Measurements from ENCODE around the gene SYT8. TPM values are rescaled to one million over a fixed set of nuclear protein-coding genes. Genes with fewer than 3 reads are reported as not detected.
A peak's percentile ranks its signal among the peaks of the same experiment; 100 is the strongest.

SYT8 gene
- total and polyA plus RNA-seq, 12 donors: not detected

DNA sequence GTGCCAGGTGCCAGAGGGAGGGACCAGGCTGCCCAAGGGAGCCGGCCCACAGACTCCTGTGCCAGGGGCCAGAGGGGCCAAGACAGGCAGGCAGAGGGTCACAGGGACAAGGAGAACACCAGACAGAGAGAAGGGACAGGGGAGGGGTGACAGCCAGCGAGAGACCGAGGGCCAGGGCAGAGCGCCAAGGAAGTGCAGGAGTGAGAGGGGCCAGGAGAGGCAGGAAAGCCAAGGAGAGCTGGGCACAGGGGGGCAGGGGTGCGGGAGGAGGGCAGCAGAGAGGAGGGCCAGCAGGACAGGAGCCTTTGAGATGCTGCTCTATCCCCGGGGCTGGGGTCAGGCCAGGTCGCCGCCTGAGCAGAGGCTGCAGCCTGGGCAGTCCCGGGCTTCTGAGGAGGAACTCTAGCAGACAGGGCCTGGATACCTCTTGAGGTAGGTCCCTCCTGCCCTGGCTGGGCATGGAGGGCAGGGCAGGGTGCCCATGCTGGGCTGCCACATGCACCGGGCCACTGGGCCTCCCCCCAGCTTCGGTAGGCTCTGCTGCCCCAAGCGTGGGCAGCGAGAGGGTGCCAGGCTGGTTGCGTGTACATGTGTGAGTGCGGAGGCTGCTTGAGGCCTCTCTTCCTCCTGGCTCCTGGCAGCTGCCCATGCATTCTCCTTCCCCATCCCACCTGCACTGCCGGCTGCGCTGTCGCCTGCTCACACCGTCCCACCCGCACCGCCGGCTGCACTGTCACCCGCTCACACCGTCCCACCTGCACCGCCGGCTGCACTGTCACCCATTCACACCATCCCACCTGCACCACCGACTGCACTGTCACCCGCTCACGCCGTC is 30.3 kb downstream of the SYT8 start:
- WGBS, 2 donors: 69 to 77% methylated on average over 30 of the region's 30 CpGs
- Histone ChIP-seq H3K9me3 (no peaks in the 10 kb centered on the region), H3K4me3 (peak overlapping the region; percentile 10 to 56 (median 43)), H3K27ac (peak overlapping the region; percentile 55 to 90 (median 84)), H3K36me3 (peaks cover 0 to 4% (median 0%) of the 10 kb centered on the region in 9 donors), H3K27me3 (peaks cover 0 to 12% (median 5%) of the 10 kb centered on the region in 7 donors), H3K4me1 (peaks cover 15 to 66% (median 27%) of the 10 kb centered on the region in 9 donors)
- TF ChIP-seq, protein P1, sequence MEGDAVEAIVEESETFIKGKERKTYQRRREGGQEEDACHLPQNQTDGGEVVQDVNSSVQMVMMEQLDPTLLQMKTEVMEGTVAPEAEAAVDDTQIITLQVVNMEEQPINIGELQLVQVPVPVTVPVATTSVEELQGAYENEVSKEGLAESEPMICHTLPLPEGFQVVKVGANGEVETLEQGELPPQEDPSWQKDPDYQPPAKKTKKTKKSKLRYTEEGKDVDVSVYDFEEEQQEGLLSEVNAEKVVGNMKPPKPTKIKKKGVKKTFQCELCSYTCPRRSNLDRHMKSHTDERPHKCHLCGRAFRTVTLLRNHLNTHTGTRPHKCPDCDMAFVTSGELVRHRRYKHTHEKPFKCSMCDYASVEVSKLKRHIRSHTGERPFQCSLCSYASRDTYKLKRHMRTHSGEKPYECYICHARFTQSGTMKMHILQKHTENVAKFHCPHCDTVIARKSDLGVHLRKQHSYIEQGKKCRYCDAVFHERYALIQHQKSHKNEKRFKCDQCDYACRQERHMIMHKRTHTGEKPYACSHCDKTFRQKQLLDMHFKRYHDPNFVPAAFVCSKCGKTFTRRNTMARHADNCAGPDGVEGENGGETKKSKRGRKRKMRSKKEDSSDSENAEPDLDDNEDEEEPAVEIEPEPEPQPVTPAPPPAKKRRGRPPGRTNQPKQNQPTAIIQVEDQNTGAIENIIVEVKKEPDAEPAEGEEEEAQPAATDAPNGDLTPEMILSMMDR (IDR thresholded peaks at IDR 0.05): no peak
- DNase-seq (peak in 1 of 2 donors; percentile 61), ATAC-seq (peak in 4 of 8 donors; percentile 4 to 16 (median 12))
- intact Hi-C loops (cut with DNase I): no loop called here

DNA sequence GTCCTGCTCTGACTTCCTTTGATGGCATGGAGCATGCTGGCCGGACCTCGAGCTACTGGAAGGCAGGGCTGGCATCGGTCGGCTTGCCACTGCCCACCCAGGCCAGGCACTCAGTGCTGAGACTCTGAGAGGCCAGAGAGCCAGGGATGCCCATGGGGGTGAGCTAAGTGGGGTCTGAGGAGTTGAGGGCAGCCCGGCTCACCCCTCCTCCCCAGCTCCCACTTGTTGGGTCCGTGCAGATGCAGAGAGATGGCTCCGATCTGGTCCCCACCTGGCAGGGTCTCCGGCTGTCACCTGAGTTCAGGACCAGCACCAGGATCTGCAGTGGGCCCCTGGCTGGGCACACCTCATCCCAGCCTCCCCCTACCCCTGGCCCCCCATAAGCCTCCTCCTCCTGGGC is 31.4 kb downstream of the SYT8 start:
- ATAC-seq: no peak
- peaks cover 0 to 4% (median 0%) of the 10 kb centered on the region in 9 donors for H3K36me3 ChIP-seq
- H3K4me3 ChIP-seq: peak overlapping the region in 5 of 10 donors; percentile 48 to 56 (median 52)
- H3K4me1 ChIP-seq: peaks cover 15 to 78% (median 30%) of the 10 kb centered on the region in 9 donors
- no peaks in the 10 kb centered on the region for H3K9me3 ChIP-seq
- peaks cover 0 to 12% (median 5%) of the 10 kb centered on the region in 7 donors for H3K27me3 ChIP-seq
- intact Hi-C loops (cut with DNase I): no loop called here
- 82 to 91% methylated on average over 8 of the region's 8 CpGs for WGBS, 2 donors
- DNase-seq: no peak
- H3K27ac ChIP-seq: peak overlapping the region in 7 of 10 donors; percentile 33 to 90 (median 79)
- TF ChIP-seq, protein P1 (IDR thresholded peaks at IDR 0.05): no peak

DNA sequence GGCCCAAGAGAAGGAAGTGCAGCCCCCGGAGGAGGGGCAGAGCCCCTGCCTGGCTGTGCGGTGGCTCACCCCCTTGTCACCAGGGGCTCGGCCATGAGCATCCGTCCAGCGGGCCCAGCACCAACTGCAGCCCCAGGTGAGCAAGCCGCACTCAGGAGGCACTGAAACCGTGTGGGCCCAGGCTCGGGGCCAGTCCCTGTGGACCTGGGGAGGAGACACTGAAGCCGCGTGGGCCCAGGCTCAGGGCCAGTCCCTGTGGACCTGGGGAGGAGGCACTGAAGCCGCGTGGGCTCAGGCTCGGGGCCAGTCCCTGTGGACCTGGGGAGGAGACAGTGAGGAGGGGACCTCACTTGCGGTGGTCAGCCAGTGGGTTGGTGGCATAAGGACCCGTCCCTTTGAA is 32.0 kb downstream of the SYT8 start:
- Histone ChIP-seq H3K27ac (peak overlapping the region in 5 of 10 donors; percentile 39 to 90 (median 83)), H3K36me3 (peaks cover 0 to 4% (median 0%) of the 10 kb centered on the region in 9 donors), H3K27me3 (peaks cover 0 to 12% (median 5%) of the 10 kb centered on the region in 7 donors), H3K4me3 (peak overlapping the region in 5 of 10 donors; percentile 48 to 56 (median 52)), H3K4me1 (peaks cover 15 to 81% (median 30%) of the 10 kb centered on the region in 9 donors), H3K9me3 (no peaks in the 10 kb centered on the region)
- peak in 1 of 2 donors; percentile 9 for DNase-seq
- intact Hi-C loops (cut with DNase I): no loop called here
- ATAC-seq: no peak
- TF ChIP-seq, protein P1 (IDR thresholded peaks at IDR 0.05): no peak
- 68 to 73% methylated on average over 15 of the region's 15 CpGs for WGBS, 2 donors

DNA sequence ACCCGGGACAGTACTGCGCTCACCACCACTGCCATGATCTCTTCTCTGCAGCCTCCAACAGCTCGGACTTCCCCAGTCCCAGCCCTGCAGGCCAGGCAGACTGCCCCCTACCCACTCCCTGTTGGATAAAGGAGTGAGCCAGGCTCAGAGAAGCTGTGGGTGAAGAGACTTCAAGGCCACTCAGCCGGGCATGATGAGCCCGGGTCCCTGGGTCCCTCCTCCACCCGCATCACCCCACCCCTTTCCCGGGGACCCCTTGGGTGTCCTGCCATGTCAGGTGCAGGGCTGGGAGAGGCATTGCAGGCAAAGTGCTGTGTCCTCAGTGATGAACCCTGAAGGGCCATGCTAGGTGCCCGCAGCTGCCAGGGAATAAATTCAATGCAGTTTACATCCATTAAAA is 32.6 kb downstream of the SYT8 start:
- TF ChIP-seq, protein P1 (IDR thresholded peaks at IDR 0.05): no peak
- Histone ChIP-seq H3K36me3 (peaks cover 0 to 4% (median 0%) of the 10 kb centered on the region in 9 donors), H3K9me3 (no peaks in the 10 kb centered on the region), H3K27ac (peak overlapping the region in 8 of 10 donors; percentile 6 to 90 (median 79)), H3K4me1 (peaks cover 15 to 77% (median 30%) of the 10 kb centered on the region in 9 donors), H3K4me3 (peak overlapping the region in 5 of 10 donors; percentile 17 to 59 (median 56)), H3K27me3 (peaks cover 0 to 12% (median 5%) of the 10 kb centered on the region in 7 donors)
- 69 to 84% methylated on average over 8 of the region's 8 CpGs for WGBS, 2 donors
- intact Hi-C loops (cut with DNase I): no loop called here
- ATAC-seq (no peak), DNase-seq (peak in 1 of 2 donors; percentile 2)

All from heart right ventricle (tissue), 16 donors.